NCI-H187 (cell line): Measurements from ENCODE around the gene GLIPR1L1.
A peak's percentile ranks its signal among the peaks of the same experiment; 100 is the strongest.

Source experiments
- DNase-seq, 2 experiments: peaks; one replicate each; lab custom pipeline; 2025; lab: John Stamatoyannopoulos, UW

GLIPR1L1 gene

GRCh38 chr12:75350413-75350812, 15.9 kb downstream of the GLIPR1L1 start:
- no peak for DNase-seq

GRCh38 chr12:75354011-75354410, 19.5 kb downstream of the GLIPR1L1 start:
- DNase-seq: no peak

- no peak for DNase-seq
These were observed 26.4 kb downstream of the GLIPR1L1 start for GRCh38 chr12:75360920-75361319.

DNA sequence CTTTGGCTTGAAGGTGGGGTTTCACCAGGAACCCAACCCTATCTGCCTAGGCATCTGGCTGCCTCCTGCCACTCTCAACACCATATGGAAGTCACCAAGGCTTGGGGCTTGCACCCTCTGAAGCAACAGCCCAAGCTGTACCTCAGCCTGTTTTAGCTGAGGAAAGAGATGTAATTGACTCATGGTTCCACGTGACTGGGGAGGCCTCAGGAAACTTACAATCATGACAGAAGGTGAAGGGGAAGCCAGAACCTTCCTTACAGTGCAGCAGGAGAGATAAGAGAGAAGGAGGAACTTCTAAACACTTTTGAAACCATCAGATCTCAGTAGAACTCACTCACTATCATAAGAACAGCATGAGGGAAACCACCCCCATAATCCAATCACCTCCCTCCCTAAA, 26.9 kb downstream of the GLIPR1L1 start:
- no peak for DNase-seq

DNA sequence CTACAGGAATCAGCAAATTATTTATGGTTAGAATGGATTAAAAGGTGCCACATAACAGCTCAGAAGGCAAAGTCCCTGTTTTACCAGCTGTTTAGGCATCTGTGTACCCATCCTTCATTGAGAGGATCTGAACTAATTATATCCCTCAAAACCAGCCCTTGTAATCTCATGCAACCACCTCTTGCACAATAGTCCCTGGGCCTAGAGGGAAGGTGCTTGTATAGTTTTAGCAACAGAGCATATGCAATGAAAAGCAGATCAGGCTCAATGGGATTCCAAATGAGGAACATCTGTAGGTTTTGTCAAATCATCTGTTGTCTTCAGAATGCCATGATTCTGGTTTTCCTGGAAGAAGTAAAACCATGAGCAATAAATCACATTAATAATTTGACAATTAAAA, 30.4 kb downstream of the GLIPR1L1 start:
- DNase-seq: no peak

DNA sequence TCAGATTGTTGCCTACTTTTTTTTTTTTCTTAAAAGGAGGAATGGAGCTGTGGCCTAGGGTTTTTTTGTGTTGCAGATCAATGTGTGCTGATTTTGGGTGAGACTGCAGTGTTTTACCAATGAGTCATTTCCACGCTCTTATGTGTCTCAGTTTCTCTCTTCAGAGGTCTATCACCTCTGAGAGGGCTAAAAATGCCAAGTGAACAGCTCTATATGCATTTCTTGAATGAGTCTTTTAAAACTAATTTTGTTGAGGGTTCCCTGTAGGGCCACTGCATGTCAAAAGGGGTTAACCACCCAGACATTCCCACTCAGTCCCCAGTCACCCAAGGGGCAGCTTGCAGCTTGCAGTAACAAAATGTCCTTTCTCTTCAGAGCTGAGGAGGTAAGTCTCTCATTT, 32.2 kb downstream of the GLIPR1L1 start:
- DNase-seq: no peak

- DNase-seq: no peak
These were observed 40.5 kb downstream of the GLIPR1L1 start for GRCh38 chr12:75374971-75375370.

- DNase-seq: no peak
These were observed 43.9 kb downstream of the GLIPR1L1 start for GRCh38 chr12:75378354-75378753.

DNA sequence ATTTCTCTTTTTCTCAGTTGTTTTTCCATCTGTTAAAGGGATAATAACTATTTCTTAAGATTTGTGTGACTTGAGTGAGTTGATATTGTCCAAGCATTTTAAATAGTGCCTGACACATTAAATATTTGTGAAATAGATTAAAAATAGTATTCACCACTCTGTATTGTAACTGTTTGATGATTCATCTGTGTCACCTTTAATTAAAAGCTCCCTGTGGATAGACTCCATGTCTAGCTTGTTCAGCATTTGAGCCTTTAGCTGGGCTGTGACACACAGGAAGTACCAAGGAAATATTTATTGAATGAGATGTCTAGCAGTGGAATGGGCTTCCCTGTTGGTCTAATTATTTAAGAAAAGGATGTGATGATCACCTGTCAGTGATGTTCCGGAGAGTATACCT, 54.6 kb downstream of the GLIPR1L1 start:
- no peak for DNase-seq

- DNase-seq: no peak
These were observed 55.2 kb downstream of the GLIPR1L1 start for GRCh38 chr12:75389706-75390105.

GRCh38 chr12:75390156-75390898, 55.9 kb downstream of the GLIPR1L1 start:
- DNase-seq: no peak

DNA sequence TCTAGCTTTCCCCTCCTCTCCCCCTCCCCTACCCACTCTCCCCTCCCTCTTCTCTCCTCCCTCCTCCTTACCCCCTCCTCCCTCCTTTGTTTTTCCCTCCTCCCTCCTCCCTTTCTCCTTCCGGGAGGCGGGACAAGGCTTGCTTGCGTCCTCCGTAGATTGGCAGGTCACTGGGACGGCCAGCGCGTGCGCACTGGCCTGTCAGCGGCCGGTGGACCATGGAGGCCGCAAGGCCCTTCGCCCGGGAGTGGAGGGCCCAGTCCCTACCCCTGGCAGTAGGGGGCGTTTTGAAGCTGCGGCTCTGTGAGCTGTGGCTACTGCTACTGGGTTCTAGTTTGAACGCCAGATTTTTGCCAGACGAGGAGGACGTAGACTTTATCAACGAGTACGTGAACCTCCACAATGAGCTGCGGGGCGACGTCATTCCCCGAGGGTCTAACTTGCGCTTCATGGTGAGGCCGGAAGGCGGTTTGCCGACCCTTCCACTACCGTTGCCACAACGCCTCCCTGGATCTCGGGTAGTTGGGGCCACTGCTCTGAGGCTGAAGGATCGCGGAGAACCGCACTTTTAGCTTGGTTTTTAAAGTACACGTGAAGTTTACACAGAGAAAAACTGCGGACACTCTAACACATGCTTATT, 56.5 kb downstream of the GLIPR1L1 start, which contains the start of gene GLIPR1L2:
TSS of gene GLIPR1L2 (plus strand) at position 191 of the 640 bp plus-strand sequence. CDS start at position 219, 28 bp downstream.
- DNase-seq: peak; percentile 67 to 87

DNA sequence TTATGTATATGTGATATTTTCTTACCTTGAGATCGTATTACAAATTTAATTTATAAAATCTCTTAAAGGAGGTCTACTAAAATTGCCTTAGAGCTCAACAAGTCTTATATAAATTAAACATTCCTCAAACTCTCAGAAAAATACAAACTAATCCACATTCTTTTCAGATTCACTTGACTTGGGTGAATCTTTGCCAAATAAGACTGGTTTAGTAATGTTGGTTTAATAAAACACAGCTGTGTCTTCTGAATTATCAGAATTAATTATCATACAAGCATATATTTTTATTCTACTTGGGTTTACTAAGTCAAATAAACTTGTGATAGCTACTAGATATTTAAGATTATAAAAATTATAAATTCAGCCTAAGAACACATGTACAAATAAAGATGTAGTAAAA, 69.8 kb downstream of the GLIPR1L1 start:
- no peak for DNase-seq

DNA sequence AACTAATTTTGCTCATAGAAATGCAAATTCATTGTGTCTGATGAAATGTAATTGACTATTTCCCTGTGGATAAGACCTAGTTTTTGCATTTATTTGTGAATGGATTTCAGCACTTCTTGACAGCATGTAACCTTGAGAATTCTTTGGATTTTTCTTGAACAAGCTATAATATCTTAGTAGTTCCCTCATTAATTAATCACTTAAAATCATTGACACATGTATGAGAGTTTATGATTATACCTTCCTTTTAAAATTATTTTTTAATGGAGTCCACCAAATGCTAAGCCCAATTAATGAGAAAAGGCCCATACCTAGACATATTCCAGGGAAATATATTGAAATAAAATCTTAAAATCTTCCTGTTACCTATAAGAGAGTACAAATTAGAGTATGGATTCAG, 73.2 kb downstream of the GLIPR1L1 start:
- DNase-seq: no peak

DNA sequence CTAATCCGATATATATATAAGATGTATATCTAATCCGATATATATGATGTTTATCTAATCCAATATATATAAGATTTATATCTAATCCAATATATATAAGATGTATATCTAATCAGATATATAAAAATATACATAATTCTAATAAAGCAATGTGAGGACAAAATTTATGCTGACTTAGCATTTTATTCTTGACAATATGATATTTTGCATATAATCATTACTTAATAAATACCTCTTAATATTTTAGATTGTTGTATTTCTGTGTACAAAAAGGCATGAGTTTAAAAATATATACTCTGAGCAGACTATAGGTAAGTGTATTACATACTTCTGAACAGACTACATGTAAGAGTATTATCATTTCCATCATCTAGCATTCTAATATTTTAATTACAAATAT, 75.4 kb downstream of the GLIPR1L1 start:
- DNase-seq: no peak

DNA sequence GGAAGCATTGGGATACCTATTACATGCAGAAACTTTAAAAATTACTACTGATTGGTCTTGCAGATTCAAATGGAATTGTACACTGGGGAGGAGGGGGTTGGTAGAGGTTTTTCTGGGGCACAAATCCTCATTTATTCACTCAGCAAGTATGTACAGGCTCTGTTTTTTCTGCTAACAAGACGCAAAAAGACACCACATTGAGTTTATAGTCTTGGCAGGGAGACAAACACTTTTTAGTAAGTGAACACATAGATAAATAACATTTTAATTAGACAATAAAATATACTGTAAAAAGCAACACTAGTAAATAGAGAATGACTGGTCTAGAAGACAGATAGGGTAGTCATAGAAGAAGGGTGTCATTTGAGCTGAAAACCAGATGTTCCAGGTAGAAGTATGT, 80.2 kb downstream of the GLIPR1L1 start:
- DNase-seq: no peak

DNA sequence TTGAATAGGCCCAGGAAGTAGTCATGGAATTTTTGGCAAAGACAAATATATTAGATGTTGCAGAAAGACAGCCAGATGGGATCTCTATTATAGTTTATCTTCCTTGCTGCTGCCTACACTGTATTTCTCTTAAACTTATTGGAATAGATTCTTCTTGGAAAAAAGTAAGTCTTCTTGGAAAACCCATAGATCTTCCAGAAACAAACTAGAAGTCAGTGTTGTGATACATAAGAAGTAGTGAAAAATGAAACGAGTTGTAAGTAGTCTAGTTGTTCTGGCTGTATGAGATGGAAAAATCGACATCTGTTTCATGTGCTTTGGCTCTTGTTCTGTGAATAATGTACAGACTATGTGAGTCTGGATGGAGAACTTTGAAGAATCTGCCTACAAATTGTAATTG, 85.4 kb downstream of the GLIPR1L1 start:
- no peak for DNase-seq
